Measurements from ENCODE around the gene KEAP1. TPM values are rescaled to one million over a fixed set of nuclear protein-coding genes. Genes with fewer than 3 reads are reported as not detected.
"Not testable (repeated sequence)": the region's sequence is repeated elsewhere in the genome, so short reads cannot be mapped to it uniquely, and the experiment has no call there.

The KEAP1 gene
- total RNA-seq, 1 donor from 2014 or later, result 82.5 TPM

GRCh38 chr19:10471909-10472308 is 31.2 kb downstream of the KEAP1 start:
- Mint-ChIP-seq H3K4me1 (peaks cover 3% of the 10 kb centered on the region), H3K27ac (ENCODE audit: unreplicated experiment) (no peak overlapping the region), H3K27me3 (ENCODE audit: low read depth) (no peaks in the 10 kb centered on the region), H3K4me3 (no peak overlapping the region), H3K9me3 (no peaks in the 10 kb centered on the region), H3K36me3 (ENCODE audit: low read depth) (no peaks in the 10 kb centered on the region)
- TF ChIP-seq CTCF (conservative IDR thresholded peaks at IDR 0.05), result peak; percentile 61
- DNase-seq (ENCODE audit: low read depth, low spot score), result no peak

- DNase-seq (ENCODE audit: low read depth, low spot score), result no peak
- no peak for TF ChIP-seq CTCF (conservative IDR thresholded peaks at IDR 0.05)
- peaks cover 3% of the 10 kb centered on the region for H3K4me1 Mint-ChIP-seq
- H3K4me3 Mint-ChIP-seq, result no peak overlapping the region
- H3K36me3 Mint-ChIP-seq (ENCODE audit: low read depth), result no peaks in the 10 kb centered on the region
- H3K27ac Mint-ChIP-seq (ENCODE audit: unreplicated experiment), result no peak overlapping the region
- no peaks in the 10 kb centered on the region for H3K27me3 Mint-ChIP-seq (ENCODE audit: low read depth)
- no peaks in the 10 kb centered on the region for H3K9me3 Mint-ChIP-seq
Measured at GRCh38 chr19:10468133-10468532, 35.0 kb downstream of the KEAP1 start.

- H3K4me1 Mint-ChIP-seq, result peaks cover 3% of the 10 kb centered on the region
- no peak for TF ChIP-seq CTCF (conservative IDR thresholded peaks at IDR 0.05)
- no peaks in the 10 kb centered on the region for H3K36me3 Mint-ChIP-seq (ENCODE audit: low read depth)
- H3K4me3 Mint-ChIP-seq, result no peak overlapping the region
- no peak overlapping the region for H3K27ac Mint-ChIP-seq (ENCODE audit: unreplicated experiment)
- DNase-seq (ENCODE audit: low read depth, low spot score), result no peak
- peaks cover 3% of the 10 kb centered on the region for H3K27me3 Mint-ChIP-seq (ENCODE audit: low read depth)
- H3K9me3 Mint-ChIP-seq, result no peaks in the 10 kb centered on the region
Measured at GRCh38 chr19:10467104-10467706, 36.0 kb downstream of the KEAP1 start.

GRCh38 chr19:10464456-10464855 is 38.7 kb downstream of the KEAP1 start:
- peaks cover 3% of the 10 kb centered on the region for H3K27me3 Mint-ChIP-seq (ENCODE audit: low read depth)
- TF ChIP-seq CTCF (conservative IDR thresholded peaks at IDR 0.05), result no peak
- DNase-seq (ENCODE audit: low read depth, low spot score), result no peak
- no peaks in the 10 kb centered on the region for H3K4me1 Mint-ChIP-seq
- H3K9me3 Mint-ChIP-seq, result no peaks in the 10 kb centered on the region
- H3K36me3 Mint-ChIP-seq (ENCODE audit: low read depth), result no peaks in the 10 kb centered on the region
- H3K4me3 Mint-ChIP-seq, result no peak overlapping the region
- no peak overlapping the region for H3K27ac Mint-ChIP-seq (ENCODE audit: unreplicated experiment)

GRCh38 chr19:10462557-10462956 is 40.6 kb downstream of the KEAP1 start:
- H3K27ac Mint-ChIP-seq (ENCODE audit: unreplicated experiment), result no peak overlapping the region
- no peaks in the 10 kb centered on the region for H3K9me3 Mint-ChIP-seq
- no peak overlapping the region for H3K4me3 Mint-ChIP-seq
- no peak for TF ChIP-seq CTCF (conservative IDR thresholded peaks at IDR 0.05)
- no peak for DNase-seq (ENCODE audit: low read depth, low spot score)
- H3K36me3 Mint-ChIP-seq (ENCODE audit: low read depth), result no peaks in the 10 kb centered on the region
- H3K27me3 Mint-ChIP-seq (ENCODE audit: low read depth), result peaks cover 3% of the 10 kb centered on the region
- H3K4me1 Mint-ChIP-seq, result no peaks in the 10 kb centered on the region

GRCh38 chr19:10462042-10462441 is 41.1 kb downstream of the KEAP1 start:
- H3K4me1 Mint-ChIP-seq; H3K36me3 Mint-ChIP-seq (ENCODE audit: low read depth); H3K9me3 Mint-ChIP-seq; H3K27me3 Mint-ChIP-seq (ENCODE audit: low read depth); H3K4me3 Mint-ChIP-seq; H3K27ac Mint-ChIP-seq (ENCODE audit: unreplicated experiment); DNase-seq (ENCODE audit: low read depth, low spot score): not testable (repeated sequence)
